ENCODE data around the gene VRTN.

DNA sequence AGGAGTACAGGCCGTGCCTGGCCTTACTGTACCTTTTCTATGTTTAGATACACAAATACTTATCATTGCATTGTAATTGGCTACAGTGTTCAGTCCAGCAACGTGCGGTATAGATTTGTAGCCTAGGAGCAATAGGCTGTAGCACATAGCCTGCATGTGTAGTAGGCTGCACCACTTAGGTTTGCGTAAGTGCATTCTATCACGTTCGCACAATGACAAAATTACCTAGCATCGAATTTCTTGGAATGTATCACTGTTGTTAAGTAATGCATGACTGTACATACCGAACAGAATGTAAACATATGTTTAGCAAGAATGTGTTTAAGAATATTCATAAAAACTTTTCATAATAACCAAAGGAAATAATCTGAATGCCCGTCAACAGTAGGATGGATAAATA lies 31.9 kb downstream of the VRTN start:
- TF ChIP-seq EZH2 (IDR thresholded peaks at IDR 0.05; ENCODE audit: borderline replicate concordance, insufficient read depth, low read length, poor library complexity, severe bottlenecking) (no peak), POLR2AphosphoS5 (IDR thresholded peaks at IDR 0.05) (no peak), SMC3 (conservative IDR thresholded peaks at IDR 0.05; ENCODE audit: poor library complexity) (no peak)
- TF ChIP-seq, protein P1, sequence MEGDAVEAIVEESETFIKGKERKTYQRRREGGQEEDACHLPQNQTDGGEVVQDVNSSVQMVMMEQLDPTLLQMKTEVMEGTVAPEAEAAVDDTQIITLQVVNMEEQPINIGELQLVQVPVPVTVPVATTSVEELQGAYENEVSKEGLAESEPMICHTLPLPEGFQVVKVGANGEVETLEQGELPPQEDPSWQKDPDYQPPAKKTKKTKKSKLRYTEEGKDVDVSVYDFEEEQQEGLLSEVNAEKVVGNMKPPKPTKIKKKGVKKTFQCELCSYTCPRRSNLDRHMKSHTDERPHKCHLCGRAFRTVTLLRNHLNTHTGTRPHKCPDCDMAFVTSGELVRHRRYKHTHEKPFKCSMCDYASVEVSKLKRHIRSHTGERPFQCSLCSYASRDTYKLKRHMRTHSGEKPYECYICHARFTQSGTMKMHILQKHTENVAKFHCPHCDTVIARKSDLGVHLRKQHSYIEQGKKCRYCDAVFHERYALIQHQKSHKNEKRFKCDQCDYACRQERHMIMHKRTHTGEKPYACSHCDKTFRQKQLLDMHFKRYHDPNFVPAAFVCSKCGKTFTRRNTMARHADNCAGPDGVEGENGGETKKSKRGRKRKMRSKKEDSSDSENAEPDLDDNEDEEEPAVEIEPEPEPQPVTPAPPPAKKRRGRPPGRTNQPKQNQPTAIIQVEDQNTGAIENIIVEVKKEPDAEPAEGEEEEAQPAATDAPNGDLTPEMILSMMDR (IDR thresholded peaks at IDR 0.05; ENCODE audit: poor library complexity, severe bottlenecking), result no peak
